ENCODE data around the gene ZNF710. TPM values are rescaled to one million over a fixed set of nuclear protein-coding genes. Genes with fewer than 3 reads are reported as not detected.

The ZNF710 gene
- total and polyA plus RNA-seq, 2 donors (not counting 3 experiments of a cell fraction or from before 2014, with no cell fraction given), result 8.9 to 32.4 TPM

- Histone ChIP-seq H3K4me3 (replicated peaks in 1 of 3; ENCODE audit: insufficient read depth in 1 of 3, low read depth in 1 of 3, low read length in 3 of 3) (no peak overlapping the region), H3K4me2 (ENCODE audit: insufficient read depth, low read length) (peak overlapping the region; percentile 39), H3K9me3 (replicated peaks; ENCODE audit: control insufficient read depth, insufficient read depth, low read length) (no peaks in the 10 kb centered on the region), H4K20me1 (replicated peaks; ENCODE audit: control insufficient read depth, extremely low read depth, insufficient read depth, low read length) (no peaks in the 10 kb centered on the region), H2AFZ (ENCODE audit: low read depth, low read length) (no peak overlapping the region), H3K36me3 (ENCODE audit: control insufficient read depth in 2 of 2, extremely low read depth in 1 of 2, insufficient read depth in 2 of 2, low read length in 2 of 2) (no peaks in the 10 kb centered on the region), H3K27me3 (ENCODE audit: control insufficient read depth in 2 of 2, insufficient read depth in 2 of 2, low read length in 2 of 2) (no peaks in the 10 kb centered on the region), H3K4me1 (ENCODE audit: control insufficient read depth, extremely low read depth, insufficient read depth, low read length) (peaks cover 49% of the 10 kb centered on the region), H3K27ac (ENCODE audit: insufficient read depth, low read depth, low read length) (peak overlapping the region; percentile 72), H3K9ac (replicated peaks; ENCODE audit: extremely low read depth, insufficient read depth, low read length) (peak overlapping the region; percentile 18), H3K79me2 (ENCODE audit: control insufficient read depth, insufficient read depth, low read length) (peaks cover 21% of the 10 kb centered on the region), H3K9me1 (replicated peaks; ENCODE audit: control insufficient read depth, extremely low read depth, insufficient read depth, low read length) (no peaks in the 10 kb centered on the region)
- BruUV-seq (replicated peaks), result no TSS peak
- FAIRE-seq (no peak), DNase-seq (ENCODE audit: low read depth, low spot score) (no peak)
- intact Hi-C loops (cut with micrococcal nuclease), result no loop called here
- CTCF ChIA-PET, result interaction anchor here (1.1 to 1.2 kb wide), 2 partner anchors 11 to 35 kb away, joined by 3 read pairs; no protein-coding TSS in a partner anchor
- POLR2A ChIA-PET, result no interaction called here
- TF ChIP-seq POLR2AphosphoS5 (IDR thresholded peaks at IDR 0.05; ENCODE audit: insufficient read depth, low read depth, low read length) (no peak), GATA2 (IDR thresholded peaks at IDR 0.05; ENCODE audit: insufficient read depth, insufficient read length, low read depth, low read length) (no peak), JUN (IDR thresholded peaks at IDR 0.05; ENCODE audit: borderline replicate concordance, insufficient read depth, insufficient read length, low read depth) (no peak), MYC (IDR thresholded peaks at IDR 0.05; ENCODE audit: low read depth, low read length) (no peak), POLR2A (IDR thresholded peaks at IDR 0.05; ENCODE audit: low read depth, low read length) (no peak), FOS (IDR thresholded peaks at IDR 0.05; ENCODE audit: borderline replicate concordance, insufficient read depth, low read length) (no peak), EZH2 (IDR thresholded peaks at IDR 0.05; ENCODE audit: borderline replicate concordance, low read depth, low read length, severe bottlenecking) (no peak), CTCF (IDR thresholded peaks at IDR 0.05; ENCODE audit: extremely low read depth in 1 of 2, insufficient read depth in 1 of 2, low read depth in 1 of 2, low read length in 2 of 2) (no peak)
- TF ChIP-seq, protein P1, sequence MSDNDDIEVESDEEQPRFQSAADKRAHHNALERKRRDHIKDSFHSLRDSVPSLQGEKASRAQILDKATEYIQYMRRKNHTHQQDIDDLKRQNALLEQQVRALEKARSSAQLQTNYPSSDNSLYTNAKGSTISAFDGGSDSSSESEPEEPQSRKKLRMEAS (IDR thresholded peaks at IDR 0.05; ENCODE audit: insufficient read depth, insufficient read length), result no peak
- dilution Hi-C loops (cut with MboI; ENCODE audit: extremely low pct_ligation_motif_present, low sequenced_read_pairs), result no loop called here
These were observed 35.8 kb downstream of the ZNF710 start for GRCh38 chr15:90036806-90037510.
